NOMO-1 treated with dmso at 0.1 percent for 144 hours (cell line): ENCODE data around the gene FAM83D.
A peak's percentile ranks its signal among the peaks of the same experiment; 100 is the strongest.

ENCODE experiments used
- DNase-seq: peaks from one replicate; lab custom pipeline; 2025; ENCODE audit not compliant: unreplicated experiment; lab: John Stamatoyannopoulos, UW

Gene FAM83D, protein sequence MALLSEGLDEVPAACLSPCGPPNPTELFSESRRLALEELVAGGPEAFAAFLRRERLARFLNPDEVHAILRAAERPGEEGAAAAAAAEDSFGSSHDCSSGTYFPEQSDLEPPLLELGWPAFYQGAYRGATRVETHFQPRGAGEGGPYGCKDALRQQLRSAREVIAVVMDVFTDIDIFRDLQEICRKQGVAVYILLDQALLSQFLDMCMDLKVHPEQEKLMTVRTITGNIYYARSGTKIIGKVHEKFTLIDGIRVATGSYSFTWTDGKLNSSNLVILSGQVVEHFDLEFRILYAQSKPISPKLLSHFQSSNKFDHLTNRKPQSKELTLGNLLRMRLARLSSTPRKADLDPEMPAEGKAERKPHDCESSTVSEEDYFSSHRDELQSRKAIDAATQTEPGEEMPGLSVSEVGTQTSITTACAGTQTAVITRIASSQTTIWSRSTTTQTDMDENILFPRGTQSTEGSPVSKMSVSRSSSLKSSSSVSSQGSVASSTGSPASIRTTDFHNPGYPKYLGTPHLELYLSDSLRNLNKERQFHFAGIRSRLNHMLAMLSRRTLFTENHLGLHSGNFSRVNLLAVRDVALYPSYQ

DNA sequence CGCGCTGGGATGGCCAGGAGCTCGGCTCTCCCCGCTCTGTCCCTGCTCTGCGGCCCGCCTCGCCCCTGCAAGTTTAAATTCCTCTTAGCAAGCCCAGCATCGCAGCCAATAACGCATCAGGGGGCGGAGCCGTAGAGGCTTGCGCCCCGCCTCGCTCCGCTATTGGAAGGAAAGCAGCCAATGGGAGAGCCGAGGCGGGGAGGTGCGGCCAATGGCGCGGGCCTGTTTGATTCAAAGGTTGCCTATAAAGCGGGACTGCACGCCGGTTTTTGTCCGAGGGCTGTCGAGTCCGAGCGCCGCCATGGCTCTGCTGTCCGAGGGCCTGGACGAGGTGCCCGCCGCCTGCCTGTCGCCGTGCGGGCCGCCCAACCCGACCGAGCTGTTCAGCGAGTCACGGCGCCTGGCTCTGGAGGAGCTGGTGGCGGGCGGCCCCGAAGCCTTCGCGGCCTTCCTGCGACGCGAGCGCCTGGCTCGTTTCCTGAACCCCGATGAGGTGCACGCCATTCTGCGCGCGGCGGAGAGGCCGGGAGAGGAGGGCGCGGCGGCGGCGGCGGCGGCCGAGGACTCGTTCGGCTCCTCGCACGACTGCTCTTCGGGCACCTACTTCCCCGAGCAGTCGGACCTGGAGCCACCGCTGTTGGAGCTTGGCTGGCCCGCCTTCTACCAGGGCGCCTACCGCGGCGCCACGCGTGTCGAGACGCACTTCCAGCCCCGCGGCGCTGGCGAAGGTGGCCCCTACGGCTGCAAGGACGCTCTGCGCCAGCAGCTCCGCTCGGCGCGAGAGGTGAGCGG is at the start of gene FAM83D:
Gene FAM83D, plus strand, starts transcription at position 276 of the 792 bp plus-strand sequence. Its CDS starts 26 bp downstream, at position 302.
- DNase-seq, result peak; percentile 98

DNA sequence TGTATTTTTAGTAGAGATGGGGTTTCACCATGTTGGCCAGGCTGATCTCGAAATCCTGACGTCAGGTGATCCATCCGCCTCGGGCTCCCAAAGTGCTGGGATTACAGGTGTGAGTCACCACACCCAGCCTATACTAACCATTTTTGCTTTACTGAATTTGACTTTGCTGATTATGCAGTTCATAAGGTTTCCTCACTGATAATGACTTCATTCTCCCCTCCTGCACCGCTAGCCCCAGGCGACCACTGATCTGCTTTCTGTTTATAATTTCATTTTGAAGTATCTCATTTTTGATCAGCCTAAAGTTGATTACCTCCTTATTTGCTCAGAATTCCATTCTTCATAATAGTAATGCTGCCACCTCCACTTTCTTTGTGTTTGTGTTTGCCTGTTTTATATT is 48.7 kb upstream of the FAM83D start:
- no peak for DNase-seq

DNA sequence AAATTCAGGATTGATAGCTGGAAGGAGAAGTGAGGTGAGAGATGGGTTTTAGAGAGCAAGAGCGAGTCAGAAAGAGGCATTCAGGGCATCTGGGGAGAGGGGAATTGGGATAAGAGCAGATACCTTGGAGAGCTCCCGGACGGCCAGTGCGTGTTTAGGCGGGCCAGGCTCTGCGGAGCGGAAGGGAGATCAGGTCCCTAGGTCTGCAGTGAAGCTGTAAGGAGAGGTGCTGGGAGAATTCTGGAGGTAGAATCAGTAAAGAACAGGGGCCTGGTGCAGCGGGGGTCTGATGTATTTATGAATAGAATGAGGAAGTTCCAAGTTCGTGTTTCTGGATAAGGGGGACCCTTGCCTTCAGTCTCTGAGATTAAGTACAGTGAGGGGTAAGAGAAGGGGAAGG is 47.4 kb upstream of the FAM83D start:
- no peak for DNase-seq

DNA sequence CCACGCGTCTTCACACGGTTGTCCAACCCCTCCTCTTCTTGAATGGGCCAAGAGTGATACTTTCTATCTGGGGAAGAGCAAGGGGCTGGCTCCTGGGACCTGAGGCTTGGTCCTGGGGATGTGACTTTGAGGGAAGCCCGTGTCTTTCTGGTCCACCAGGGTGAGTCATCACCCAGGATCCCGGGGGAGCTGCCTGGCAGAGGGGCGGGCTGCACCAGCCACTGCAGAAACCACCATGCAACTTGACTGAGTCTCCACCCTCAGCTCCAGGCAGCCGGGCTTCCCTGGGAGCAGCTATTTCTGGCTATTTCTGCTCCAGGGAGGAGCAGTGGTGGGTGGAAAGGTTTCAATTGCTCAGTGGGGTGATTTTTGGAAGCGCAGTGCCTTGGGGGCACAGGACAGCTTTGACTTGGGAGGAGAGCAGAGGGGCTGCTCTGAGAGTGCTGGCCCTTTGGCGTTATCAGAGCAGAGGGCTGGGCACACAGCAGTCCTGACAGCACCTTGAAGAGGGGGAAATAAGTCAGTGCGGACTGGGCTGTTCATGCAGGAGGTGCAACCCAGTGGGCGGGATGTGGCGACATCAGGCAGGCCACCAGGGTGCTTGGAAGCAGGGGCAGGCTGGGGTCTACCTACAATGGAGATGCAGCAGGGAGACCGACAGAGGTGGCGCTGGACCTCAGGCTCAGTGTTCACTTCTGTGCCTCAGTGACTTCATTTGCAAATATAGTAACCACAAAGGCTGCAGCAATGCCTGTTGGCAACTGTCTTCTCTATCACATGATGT is 45.1 kb upstream of the FAM83D start:
- no peak for DNase-seq

DNA sequence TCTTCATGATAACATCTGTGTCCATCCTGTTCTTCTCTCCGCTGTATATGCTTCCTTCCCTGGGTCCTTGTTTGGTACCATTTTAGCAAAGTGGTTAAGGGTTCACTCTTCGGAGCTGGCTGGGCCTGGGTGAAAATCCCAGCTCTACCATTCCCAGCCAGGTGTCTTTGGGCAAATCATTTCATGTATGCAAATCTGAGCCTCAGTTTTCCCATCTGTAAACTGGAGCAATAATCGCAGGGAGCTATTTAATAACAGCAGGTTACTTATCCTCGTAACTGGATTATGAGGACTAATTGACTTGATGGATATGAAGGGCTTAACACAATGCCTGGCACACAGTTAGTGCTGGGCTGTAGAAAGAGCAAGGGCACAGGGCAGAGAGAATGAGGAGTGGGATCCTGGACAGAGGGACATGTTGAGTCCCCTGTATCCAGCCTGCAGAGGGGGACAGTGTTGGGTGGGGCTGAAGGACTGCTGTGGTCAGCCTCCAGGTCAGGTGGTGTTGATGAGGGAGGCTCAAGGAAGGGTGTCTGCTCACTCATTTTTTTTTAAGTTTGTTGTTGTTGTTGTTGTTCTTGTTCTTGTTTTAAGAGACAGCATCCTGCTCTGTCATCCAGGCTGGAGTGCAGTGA is 44.3 kb upstream of the FAM83D start:
- DNase-seq, result no peak

DNA sequence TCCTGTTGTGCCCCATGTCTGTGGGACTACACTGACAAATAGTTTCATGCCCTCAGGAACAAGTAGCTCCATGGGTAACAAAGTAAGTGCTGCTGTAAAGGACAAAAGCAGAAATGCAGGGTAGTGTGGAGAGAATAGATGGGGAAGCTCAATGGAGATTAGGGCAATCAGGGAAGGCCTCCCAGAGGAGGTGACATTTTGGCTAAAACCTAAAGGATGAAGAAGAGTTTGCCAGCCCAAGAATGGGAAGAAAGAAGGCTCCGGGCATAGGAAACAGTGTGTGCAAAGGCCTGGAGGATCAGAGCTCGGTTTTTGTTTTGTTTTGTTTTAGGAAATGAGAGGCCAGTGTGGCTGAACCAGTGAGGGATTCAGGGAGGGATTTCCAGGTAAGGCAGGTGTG is 43.6 kb upstream of the FAM83D start:
- no peak for DNase-seq

DNA sequence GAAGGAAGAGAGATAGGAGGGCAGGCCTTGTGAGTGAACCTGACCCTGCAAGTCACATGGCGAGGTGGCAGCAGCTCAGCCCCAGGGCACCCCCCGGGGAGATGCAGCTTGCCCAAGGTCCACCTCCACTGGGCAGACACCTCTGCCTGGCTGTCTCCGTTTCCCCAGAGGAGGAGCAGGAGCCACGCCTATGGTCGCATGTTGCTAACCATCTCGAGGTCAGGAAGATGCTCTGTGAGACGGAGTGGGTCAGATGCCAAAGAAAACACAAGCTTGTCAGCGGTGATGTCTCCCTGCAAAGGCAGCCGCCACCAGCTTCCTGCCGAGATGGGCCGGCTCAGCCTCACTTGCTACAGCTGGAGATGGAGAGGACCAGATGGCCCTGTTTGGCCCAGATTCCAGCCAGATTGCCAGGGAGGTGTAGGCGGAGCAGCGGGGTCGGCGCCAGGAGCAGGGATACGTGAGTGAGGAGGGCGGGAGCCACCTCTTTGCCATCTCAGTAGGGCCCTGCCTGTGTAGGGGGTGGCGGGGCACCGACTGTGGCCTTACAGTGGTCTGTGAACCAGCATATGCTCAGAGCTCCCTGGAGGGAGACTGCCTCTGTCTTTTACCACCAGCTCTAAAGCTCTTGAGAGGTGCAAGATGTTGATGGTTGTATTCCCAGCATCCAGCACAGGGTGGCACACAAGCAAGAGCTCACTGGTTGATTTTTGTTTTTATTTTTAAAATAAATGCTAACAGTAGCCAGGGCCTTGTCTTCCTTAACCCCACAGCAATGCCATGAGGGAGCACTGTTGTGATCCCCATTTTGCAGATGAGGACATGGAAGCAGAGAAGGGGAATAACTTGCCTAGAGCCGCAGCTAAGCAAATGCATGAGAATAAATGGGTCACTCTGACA is 42.9 kb upstream of the FAM83D start:
- DNase-seq, result no peak

DNA sequence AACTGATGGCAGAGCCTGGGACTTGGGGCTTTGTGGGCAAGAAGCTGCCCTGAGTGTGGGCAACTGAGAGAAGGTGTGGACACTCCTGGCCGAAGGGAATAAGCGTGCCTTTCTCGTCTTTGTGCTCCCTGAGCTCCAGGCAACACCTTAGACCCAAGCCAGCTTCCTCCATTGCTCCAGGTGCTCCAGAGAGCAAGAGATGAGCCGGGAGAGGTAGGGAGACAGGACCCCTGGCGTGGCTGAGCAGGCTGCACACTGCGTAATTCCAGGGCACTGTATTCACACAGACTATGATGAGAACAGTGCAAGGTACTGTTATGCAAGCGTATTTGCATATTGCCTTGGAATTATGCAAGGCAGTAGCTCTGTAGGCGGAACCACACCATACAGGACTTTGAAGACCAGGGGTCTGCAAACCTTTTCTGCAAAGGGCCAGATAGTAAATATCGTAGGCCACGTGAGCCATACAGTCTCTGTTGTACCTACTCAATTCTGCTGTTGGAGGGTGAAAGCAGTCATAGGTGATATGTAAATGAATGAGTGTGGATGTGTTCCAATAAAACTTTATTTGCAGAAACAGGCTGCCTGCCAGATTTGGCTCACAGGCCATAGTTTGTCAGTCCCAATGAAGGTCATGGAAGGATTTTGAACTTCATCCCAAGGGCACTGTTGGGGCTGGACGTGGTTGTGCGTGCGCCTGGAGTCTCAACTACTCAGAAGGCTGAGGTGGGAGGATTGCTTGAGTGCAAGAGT is 42.1 kb upstream of the FAM83D start:
- DNase-seq, result peak; percentile 20

DNA sequence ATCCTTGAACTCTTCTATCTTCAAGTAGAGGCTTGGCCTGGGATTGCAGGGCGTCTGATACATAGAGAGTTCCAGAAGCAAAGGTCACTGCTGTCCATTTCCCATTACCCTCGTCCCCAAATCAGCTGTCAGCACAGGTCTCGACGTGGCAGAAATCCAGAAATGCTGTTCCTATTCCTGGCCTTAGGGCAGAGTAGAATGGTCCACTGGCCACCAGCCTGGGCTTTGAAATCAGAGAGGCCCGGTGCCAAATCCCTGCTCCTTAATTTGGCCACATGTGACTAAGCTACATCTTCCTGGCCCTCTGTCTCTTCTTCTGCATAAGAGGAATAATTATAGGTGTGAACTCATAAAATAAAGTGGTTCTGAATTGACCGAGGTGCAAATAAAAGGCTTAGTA is 40.9 kb upstream of the FAM83D start:
- DNase-seq, result no peak

DNA sequence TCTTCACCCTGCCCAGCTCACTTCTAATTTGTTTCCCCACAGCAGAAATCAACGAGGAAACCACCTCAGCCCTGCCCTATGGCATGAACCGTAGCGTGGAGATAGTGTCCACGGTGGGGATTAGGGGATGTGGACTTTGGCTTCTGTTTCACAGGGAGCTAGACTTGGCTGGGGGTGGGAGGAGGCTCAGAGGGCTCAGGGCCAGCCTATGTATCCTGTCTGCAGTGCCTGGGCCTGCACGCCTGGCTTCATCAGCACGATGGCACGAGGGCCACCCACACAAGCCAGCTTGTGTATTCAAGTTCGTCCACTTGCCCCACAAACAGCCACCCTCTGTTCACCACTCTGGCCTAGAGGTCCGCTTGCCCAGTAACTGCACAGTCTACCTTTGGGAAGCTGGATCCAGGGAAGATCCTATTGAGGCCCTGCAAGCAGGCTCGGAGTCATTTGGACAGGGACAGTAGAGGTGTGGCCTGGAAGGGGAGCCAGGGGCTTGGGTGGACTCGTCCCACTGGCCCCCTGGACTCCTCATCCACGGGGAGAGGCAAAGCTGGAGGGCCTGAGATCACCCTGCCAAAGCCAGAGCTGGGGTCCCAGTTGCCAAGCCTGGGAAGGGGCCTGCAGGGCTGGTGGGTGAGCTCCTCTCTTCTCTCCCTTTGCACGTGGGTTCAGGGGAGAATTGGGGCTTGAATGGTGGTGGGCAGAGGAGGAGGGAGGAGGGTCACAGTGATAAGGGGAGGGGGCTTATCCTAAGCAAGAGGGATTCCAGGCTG is 38.0 kb upstream of the FAM83D start:
- no peak for DNase-seq

DNA sequence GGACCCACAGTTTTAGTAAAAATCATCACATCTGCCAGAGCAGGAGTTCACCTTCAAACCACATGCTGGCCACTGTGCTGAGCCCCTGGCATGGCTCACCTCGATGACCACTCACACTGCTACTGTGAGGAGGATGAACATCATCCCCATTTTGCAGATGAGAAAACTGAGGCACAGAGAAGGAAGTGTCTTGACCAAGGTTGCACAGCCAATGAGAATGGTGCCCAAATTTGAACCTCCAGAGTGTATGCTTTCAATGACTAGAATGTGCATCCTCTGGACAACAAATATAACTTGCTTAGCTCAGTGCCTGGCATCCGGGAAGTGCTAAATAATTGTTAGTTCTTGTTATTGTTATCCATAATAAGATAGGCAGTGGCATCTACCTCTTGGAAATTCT is 37.2 kb upstream of the FAM83D start:
- DNase-seq, result no peak

DNA sequence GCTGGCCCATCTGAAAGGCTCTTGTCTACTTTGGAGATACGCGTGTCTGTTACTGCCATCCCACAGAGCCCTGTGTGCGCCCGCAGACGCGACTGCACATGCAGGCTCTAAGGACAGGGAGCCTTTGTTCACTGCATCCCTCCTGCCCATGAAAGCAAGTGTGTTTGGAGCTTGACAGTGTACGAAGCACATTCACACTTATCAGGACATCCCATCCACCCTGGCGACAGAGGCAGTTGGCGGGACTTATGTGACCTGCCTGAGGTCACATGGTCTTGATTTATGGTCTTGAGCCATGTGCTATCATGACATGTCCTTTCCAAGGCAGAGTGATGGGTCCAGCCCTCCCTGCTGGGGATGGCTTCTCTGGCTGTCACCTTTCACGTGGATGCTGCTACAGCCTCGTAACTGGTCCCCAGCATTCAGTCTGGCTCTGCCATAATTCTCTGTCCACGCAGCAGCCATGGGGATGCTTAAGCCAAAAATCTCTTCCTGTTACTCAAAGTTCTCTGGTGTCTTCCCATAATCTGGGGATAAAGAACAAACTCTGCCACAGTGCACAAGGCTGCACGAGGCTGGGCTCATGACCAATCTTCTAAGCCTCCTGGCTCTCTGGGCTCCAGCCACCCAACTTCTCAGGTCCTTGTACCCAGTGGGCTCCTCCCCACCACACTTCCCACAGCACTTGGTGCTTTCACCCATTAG is 36.3 kb upstream of the FAM83D start:
- DNase-seq, result no peak

DNA sequence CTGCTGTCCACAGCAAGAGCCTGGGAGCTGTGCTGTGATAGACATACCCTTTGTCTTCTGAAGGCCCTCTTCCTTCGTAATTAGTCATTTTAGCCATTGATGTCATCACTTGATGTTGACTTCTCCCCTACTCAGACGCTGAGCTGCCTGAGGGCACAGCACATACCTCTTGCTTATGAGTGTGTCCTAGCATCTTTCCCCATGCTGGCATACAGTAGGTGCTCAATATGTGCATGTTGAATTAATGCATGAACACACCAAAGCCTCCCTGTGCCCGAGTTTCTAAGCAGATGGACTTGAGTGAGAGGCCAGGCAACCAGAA is 35.8 kb upstream of the FAM83D start:
- DNase-seq, result no peak

DNA sequence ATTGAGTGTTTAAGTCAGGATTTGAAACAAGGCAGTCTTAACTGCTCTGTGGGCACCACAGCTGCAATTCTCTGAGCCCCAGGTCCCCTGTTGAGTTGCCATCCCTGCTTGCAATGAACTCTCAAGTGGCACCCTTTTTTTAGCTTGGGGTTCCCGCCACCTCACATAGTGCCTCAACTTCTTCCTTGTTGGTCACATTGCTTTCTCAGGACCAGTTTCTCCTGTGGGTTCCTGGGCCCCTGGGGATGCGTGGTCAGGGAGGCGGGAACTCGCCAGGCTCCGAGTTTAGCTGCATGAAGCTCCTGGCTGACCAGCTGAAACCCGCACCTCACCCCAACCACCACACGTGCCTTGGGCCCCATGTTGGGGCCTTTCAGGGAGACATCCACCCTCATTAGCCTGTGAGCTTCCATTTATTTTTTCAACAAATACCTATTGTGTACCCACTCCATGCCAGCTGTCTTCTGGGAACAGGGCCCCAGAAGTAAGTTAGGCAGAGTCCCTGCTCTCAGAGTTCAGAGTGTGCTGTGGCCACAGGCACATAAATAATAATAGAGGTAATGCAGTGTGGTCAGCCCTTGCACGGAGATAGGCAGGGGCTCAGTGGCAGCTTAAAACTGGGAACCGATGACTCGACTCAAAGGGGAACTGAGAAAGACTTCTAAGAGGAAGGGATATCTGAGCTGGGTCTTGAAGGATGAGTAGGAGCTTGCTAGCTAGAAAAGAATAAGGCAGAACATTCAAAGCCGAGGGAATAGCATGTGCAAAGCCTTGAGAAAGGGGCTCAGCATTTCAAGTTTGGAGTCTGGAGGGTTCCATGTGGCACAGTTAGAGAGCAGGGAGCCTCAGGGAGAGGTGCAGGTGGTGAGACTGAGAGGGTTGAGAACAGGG is 33.9 kb upstream of the FAM83D start:
- peak; percentile 68 for DNase-seq

DNA sequence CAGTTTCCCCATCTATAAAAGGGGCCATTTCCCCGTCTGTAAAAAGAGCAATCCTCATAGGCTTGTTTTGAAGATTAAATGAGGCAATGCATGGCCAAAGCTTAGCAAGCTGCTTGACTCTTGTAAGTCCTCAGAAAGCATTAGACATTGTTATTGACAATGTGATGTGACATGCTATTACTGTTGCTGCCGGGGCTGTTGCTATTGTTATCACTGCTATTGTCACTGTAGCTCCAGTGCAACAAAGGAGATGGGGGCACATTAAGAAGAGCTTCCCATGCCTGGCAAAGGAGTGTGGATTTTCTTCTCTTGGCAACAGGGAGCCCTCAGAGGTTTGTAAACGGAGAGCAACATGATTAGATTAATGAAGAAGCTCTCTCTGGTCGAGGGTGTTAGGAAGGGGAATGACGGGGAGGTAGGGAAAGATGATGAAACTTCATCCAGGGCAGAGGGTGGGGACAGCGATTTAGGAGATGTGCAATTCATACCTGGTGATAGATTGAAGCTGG is 33.1 kb upstream of the FAM83D start:
- DNase-seq, result no peak

DNA sequence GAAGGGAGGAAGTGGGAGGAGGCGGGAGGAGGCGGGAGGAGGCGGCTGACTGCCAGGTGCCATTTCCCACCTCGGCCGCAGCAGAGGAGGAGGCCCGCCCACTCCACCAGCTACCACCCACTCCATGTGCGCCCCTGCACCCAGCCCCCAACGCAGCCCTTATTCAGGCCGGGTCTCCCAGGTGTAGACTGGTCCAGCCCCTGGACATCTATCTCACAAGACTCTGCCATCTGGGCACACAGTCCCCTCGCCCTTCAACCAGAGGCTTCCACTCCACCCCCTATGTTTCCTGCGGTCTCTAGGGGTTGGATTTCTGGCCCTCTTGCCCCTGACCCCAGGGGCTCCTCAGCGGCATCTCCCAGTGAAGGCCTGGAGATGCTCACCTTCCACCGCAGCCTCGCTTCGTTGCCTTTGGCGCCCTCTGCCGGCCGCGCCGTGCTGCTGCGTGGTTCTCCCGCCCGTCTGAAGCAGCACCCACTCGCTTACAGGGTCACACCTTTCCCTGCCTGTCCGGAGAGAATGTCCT is 32.6 kb upstream of the FAM83D start:
- peak; percentile 17 for DNase-seq
